Suppressor macrophage treated with lipopolysaccharide for 4 hours (primary cell): ENCODE results near the gene PCDHGA3.
"Not testable (repeated sequence)": the region's sequence is repeated elsewhere in the genome, so short reads cannot be mapped to it uniquely, and the experiment has no call there.

Source experiments
- DNase-seq: peaks from one replicate; pipeline ENCODE4 v3.0.0-alpha.2; 2020

The PCDHGA3 gene

DNA sequence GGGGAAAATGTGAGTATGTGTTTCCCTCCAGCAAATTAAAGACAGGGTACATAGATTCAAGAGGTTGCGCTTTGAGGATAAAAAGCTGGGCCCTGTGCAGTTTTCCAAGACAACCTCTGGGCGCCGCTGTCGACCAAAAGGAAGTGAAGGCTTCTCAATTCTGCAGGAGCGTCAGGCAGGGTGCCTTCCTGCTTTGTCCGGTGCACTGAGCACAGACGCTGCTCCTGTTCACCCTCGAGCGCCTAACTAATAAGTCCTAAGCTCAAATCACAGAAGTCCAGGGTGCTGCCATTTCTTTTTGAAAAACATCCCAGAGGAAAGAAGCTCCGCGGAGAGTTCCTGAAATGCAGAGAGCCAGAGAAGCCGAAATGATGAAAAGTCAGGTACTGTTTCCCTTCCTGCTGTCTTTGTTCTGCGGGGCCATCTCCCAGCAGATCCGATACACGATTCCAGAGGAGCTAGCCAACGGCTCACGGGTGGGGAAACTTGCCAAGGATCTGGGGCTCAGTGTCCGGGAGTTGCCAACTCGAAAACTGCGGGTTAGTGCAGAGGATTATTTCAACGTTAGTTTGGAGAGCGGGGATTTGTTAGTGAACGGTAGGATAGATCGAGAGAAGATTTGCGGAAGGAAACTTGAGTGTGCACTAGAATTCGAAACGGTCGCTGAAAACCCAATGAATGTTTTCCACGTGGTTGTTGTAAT lies 6.4 kb downstream of the PCDHGA3 start, which contains the start of gene PCDHGB1:
Gene PCDHGB1 (plus strand): TSS at position 183 of the 703 bp plus-strand sequence. CDS start 162 bp downstream, at position 345.
- no peak for DNase-seq

DNA sequence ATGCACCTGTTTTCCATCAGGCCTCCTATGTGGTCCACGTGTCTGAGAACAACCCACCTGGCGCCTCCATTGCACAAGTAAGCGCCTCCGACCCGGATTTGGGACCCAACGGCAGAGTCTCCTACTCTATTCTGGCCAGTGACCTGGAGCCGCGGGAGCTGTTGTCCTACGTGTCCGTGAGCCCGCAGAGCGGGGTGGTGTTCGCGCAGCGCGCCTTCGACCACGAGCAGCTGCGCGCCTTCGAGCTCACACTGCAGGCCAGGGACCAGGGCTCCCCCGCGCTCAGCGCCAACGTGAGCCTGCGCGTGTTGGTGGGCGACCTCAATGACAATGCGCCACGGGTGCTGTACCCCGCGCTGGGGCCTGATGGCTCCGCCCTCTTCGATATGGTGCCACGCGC lies 8.0 kb downstream of the PCDHGA3 start:
- no peak for DNase-seq

- DNase-seq, result no peak
Measured at GRCh38 chr5:141354900-141355469, 11.4 kb downstream of the PCDHGA3 start, which contains the start of gene PCDHGA4. TSS of gene PCDHGA4 (plus strand) at chr5:141355021. CDS start at chr5:141355108, 87 bp downstream.

GRCh38 chr5:141355641-141356040 lies 12.0 kb downstream of the PCDHGA3 start:
- no peak for DNase-seq

DNA sequence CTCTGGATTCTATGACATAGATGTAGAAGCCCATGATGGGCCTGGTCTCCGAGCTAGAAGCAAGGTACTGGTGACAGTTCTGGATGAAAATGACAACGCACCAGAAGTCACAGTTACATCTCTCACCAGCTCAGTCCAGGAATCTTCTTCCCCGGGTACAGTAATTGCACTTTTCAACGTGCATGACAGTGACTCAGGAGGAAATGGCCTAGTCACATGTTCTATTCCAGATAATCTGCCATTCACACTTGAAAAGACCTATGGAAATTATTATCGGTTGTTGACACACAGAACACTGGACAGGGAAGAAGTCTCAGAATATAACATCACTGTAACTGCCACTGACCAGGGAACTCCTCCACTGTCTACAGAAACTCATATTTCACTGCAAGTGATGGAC lies 12.5 kb downstream of the PCDHGA3 start:
- DNase-seq, result no peak

DNA sequence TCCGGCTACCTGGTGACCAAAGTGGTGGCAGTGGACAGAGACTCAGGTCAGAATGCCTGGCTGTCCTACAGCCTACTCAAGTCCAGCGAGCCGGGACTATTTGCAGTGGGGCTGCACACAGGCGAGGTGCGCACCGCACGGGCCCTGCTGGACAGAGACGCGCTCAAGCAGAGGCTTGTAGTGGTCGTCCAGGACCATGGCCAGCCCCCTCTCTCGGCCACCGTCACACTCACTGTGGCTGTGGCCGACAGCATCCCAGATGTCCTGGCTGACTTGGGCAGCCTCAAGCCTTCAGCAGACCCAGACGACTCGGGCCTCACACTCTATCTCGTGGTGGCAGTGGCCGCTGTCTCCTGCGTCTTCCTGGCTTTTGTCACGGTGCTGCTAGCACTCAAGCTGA lies 13.3 kb downstream of the PCDHGA3 start:
- no peak for DNase-seq

- peak; percentile 29 for DNase-seq
Measured at GRCh38 chr5:141359790-141360426, 16.3 kb downstream of the PCDHGA3 start, which contains the start of gene PCDHGB2. TSS of gene PCDHGB2 (plus strand) at chr5:141359994. CDS start at chr5:141360136, 142 bp downstream.

DNA sequence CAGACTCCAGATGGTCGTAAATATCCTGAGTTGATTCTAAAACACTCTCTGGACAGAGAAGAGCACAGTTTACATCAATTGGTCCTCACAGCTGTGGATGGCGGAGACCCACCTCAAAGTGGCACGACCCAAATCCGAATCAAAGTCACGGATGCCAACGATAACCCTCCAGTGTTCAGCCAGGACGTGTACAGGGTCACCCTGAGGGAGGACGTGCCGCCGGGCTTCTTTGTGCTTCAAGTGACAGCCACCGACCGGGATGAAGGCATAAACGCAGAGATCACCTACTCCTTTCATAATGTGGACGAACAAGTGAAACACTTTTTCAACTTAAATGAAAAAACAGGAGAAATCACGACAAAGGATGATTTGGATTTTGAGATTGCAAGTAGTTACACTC lies 17.1 kb downstream of the PCDHGA3 start:
- no peak for DNase-seq

- DNase-seq, result no peak
Measured at GRCh38 chr5:141362719-141363118, 19.1 kb downstream of the PCDHGA3 start.

- DNase-seq, result no peak
Measured at GRCh38 chr5:141363952-141364660, 20.5 kb downstream of the PCDHGA3 start, which contains the start of gene PCDHGA5. TSS of gene PCDHGA5 (plus strand) at chr5:141364162. CDS start at chr5:141364331, 169 bp downstream.

DNA sequence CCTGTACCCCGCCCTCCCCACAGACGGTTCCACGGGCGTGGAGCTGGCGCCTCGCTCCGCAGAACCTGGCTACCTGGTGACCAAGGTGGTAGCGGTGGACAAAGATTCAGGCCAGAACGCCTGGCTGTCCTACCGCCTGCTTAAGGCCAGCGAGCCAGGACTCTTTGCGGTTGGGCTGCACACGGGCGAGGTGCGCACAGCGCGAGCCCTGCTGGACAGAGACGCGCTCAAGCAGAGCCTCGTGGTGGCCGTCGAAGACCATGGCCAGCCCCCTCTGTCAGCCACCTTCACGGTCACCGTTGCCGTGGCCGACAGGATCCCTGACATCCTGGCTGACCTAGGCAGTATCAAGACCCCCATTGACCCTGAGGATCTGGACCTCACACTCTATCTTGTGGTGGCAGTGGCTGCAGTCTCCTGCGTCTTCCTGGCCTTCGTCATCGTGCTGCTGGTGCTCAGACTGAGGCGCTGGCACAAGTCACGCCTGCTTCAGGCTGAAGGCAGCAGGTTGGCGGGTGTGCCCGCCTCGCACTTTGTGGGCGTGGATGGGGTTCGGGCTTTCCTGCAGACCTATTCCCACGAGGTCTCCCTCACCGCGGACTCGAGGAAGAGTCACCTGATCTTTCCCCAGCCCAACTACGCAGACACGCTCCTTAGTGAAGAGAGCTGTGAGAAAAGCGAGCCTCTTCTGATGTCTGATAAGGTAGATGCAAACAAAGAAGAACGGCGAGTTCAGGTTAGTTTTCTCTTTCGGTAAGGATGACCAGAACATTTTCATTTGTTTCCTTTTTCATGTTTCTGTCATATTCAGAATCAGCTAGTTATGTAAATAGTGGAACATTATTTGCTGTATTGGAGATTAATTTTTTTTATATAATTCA lies 22.6 kb downstream of the PCDHGA3 start:
- no peak for DNase-seq

- peak; percentile 22 for DNase-seq
Measured at GRCh38 chr5:141369994-141370848, 26.6 kb downstream of the PCDHGA3 start, which contains the start of gene PCDHGB3. TSS of gene PCDHGB3 (plus strand) at chr5:141370242. CDS start at chr5:141370395, 153 bp downstream.

DNA sequence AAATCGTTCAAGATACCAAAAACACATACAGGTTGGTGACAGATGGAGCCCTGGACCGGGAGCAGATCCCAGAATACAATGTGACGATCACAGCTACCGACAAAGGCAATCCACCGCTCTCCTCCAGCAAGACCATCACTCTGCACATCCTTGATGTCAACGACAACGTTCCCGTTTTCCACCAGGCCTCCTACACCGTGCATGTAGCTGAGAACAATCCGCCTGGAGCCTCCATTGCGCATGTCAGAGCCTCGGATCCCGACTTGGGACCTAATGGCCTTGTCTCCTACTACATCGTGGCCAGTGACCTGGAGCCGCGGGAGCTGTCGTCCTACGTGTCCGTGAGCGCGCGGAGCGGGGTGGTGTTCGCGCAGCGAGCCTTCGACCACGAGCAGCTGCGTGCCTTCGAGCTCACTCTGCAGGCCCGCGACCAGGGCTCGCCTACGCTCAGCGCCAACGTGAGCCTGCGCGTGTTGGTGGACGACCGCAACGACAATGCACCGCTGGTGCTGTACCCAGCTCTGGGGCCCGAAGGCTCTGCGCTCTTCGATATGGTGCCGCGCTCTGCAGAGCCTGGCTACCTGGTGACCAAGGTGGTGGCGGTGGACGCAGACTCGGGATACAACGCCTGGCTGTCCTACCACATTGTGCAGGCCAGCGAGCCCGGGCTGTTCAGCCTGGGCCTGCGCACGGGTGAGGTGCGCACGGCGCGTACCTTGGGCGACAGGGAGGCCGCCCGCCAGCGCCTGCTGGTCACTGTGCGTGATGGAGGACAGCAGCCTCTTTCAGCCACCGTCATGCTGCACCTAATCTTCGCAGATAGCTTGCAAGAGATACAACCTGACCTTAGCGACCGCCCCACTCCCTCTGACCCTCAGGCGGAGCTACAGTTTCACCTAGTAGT lies 28.2 kb downstream of the PCDHGA3 start:
- DNase-seq, result no peak

GRCh38 chr5:141373673-141374317 lies 30.2 kb downstream of the PCDHGA3 start, which contains the start of gene PCDHGA6:
TSS of gene PCDHGA6 (plus strand) at chr5:141373891. CDS start at chr5:141374084, 193 bp downstream.
- DNase-seq, result no peak

GRCh38 chr5:141374627-141375026 lies 31.0 kb downstream of the PCDHGA3 start:
- no peak for DNase-seq

DNA sequence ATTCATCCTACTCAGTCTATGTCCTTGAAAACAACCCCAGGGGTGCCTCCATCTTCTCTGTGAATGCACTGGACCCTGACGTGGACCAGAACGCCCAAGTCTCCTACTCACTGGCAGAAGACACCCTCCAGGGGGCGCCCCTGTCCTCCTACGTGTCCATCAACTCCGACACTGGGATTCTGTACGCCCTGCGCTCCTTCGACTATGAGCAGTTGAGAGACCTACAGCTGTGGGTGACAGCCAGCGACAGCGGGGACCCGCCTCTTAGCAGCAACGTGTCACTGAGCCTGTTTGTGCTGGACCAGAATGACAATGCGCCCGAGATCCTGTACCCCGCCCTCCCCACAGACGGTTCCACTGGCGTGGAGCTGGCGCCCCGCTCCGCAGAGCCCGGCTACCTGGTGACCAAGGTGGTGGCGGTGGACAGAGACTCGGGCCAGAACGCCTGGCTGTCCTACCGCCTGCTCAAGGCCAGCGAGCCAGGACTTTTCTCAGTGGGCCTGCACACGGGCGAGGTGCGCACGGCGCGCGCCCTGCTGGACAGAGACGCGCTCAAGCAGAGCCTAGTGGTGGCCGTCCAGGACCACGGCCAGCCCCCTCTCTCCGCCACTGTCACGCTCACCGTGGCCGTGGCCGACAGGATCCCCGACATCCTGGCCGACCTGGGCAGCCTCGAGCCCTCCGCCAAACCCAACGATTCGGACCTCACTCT lies 32.0 kb downstream of the PCDHGA3 start:
- not testable (repeated sequence) for DNase-seq

- no peak for DNase-seq
Measured at GRCh38 chr5:141382469-141383294, 39.1 kb downstream of the PCDHGA3 start, which contains the start of gene PCDHGA7. TSS of gene PCDHGA7 (plus strand) at chr5:141382742. CDS start at chr5:141382900, 158 bp downstream.
